ENCODE data around the gene HSDL1. TPM values are rescaled to one million over a fixed set of nuclear protein-coding genes. Genes with fewer than 3 reads are reported as not detected.

The HSDL1 gene
- total RNA-seq, 1 donor from 2014 or later, result 25.3 TPM

DNA sequence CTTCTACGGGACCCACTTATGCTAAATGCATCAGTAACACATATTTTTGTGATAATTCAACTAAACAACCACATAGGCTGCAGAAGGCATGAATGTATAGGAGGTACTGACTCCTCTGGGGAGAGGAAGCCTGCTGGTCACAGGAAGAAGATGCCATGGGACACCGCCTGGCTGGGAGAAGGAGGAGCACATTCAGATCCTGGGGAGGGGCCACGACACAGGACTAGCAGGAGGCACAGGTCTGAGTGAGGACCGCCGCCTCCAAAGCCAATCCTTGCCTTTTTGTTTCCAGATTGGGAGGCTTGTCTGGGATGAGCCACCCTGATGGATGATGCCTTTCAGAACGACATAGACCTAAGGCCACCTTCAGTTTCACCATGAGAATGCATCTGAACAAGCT lies 62.9 kb downstream of the HSDL1 start:
- DNase-seq, result no peak

GRCh38 chr16:84081446-84081989 lies 63.5 kb downstream of the HSDL1 start:
- no peak for DNase-seq

GRCh38 chr16:84080813-84081212 lies 64.2 kb downstream of the HSDL1 start:
- DNase-seq, result no peak

DNA sequence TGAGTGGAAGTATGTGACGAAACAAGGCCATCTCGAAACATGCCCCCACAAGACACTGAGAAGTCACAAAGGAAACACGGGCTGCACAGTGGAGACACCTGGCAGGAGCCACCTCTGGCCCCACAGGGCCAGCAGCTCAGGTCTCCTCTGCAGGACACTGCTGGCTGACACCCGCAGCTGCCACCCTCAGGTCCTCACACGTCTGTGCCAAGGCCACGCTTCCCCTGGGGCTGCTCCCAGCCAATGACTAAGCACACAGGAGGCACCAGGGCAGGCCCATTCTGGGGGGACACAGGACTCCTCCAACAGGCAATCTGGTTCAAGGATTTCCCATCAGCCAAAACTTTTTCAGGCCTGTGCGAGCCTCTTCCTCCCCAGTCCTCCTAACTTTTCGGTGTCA lies 64.6 kb downstream of the HSDL1 start:
- no peak for DNase-seq

DNA sequence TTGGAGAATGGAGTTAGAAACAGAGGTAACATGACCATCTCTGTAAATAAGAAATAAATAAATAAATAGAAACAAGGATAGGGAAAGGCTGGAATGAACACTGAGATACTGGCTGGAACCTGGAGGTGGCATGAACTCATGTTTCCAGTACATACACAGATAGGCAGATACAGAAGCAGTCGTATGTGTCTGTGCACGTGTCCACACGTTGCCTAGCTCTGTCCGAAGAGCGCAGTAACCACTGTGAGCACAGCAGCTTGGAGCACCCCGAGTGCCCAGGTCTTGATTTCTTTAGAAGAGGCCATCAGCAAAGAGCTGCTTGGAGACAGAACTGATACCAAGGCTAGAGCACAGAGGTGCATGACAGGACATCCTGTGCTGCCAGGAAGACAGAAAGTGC lies 65.3 kb downstream of the HSDL1 start:
- DNase-seq, result no peak

DNA sequence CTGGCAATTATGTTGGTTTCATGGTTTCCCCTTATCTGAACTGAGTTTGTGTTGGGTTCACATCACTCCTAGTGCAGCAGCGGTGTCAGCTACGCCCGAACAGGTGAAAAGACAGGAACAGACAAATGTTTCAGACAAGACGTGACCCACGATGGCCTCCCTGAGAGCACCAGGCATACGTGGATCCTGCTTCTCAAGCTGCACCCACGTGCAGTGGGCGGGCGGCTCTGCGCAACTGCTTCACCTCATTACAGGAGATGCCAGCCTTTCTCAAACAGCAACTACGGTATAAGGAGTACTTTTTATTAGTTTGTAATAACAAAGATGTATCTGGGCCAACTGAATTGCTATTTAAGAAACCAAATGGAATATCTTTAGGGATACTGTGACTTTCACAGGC lies 69.6 kb downstream of the HSDL1 start:
- DNase-seq, result no peak

DNA sequence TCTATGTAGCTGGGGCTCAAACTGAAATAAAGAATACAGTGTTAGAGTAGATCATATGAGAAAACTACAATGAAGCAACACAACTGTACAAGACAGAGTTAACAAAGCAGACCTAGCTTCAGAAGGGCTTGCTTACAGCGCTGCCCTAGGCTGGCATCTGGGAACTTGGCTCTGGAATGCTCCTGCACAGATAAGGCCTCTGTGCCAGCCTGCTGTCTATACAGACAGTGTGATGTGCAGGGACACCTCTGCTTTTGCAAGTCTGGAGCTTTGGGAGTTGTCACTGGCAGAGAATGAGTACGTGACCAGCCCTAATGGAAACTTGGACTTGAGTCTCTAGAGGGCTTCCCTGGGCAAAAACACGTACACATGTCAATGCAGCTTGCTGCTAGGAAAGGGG lies 70.3 kb downstream of the HSDL1 start:
- DNase-seq, result no peak

Other genes with a start within 250 kb of the HSDL1 start
- gene MLYCD, start 246.1 kb downstream of the HSDL1 start, total RNA-seq, result 5.6 TPM
- gene OSGIN1, start 191.9 kb downstream of the HSDL1 start, total RNA-seq, result 0.21 TPM
- not detected for gene NECAB2, start 176.9 kb downstream of the HSDL1 start, total RNA-seq
- not detected for gene SLC38A8, start 102.4 kb downstream of the HSDL1 start, total RNA-seq
- gene MBTPS1, start 28.2 kb downstream of the HSDL1 start, total RNA-seq, result 96.9 TPM
- gene DNAAF1, start 131 bp upstream of the HSDL1 start, total RNA-seq, result 0.10 TPM
- gene TAF1C, start 41.9 kb upstream of the HSDL1 start, total RNA-seq, result 39.4 TPM
- 0.31 TPM for gene ADAD2, start 46.0 kb upstream of the HSDL1 start, total RNA-seq
- gene KCNG4, start 94.8 kb upstream of the HSDL1 start, total RNA-seq, result not detected
- 4.8 TPM for gene WFDC1, start 149.7 kb upstream of the HSDL1 start, total RNA-seq
- 5.7 TPM for gene ATP2C2, start 223.4 kb upstream of the HSDL1 start, total RNA-seq